ENCODE results near the gene WDR4. TPM values are rescaled to one million over a fixed set of nuclear protein-coding genes. Genes with fewer than 3 reads are reported as not detected.
"Not testable (repeated sequence)": the region's sequence is repeated elsewhere in the genome, so short reads cannot be mapped to it uniquely, and the experiment has no call there.

Gene WDR4
- total and polyA plus RNA-seq, 7 experiments from 2014 or later: 10.4 to 39.1 (median 29.2) TPM

DNA sequence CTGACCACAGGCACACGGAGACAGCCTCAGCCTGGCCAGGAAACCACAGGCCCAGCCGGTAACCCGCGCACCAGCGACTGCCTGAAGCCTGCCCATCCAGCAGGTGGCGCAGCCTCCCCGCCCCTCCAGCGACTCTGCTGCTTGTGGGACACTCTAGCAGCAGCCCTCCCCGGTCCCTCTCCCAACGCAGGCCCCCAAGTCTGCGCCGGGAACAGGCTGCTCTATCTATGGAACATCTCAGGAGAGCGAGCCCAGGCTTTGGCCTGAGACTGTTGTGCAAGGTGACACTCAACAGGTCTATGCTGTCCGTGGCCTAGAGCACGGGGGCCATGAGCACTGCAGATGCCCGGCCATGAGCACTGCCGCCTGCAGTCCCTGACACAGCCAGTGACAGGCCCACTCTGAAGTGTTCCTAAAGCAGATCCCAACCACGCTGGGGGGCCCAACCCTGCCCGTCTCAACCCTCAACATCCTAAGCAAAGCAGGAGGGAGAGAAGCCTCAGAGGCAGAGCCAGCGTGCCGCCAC is 28.4 kb downstream of the WDR4 start:
- H3K27ac Mint-ChIP-seq: peak overlapping the region in 1 of 9 donors; percentile 4
- peaks cover 0 to 2% (median 0%) of the 10 kb centered on the region in 11 donors for H3K9me3 Mint-ChIP-seq
- peak; percentile 58 for ATAC-seq
- peak in 1 of 9 donors; percentile 39 for DNase-seq
- ChIA-PET CTCF (no interaction called here), POLR2A (no interaction called here)
- H3K36me3 Mint-ChIP-seq: peaks cover 9 to 48% (median 21%) of the 10 kb centered on the region in 5 donors
- no peak overlapping the region for H3K27ac ChIP-seq (ENCODE audit: low read depth, low read length)
- H3K4me1 ChIP-seq (ENCODE audit: control insufficient read depth in 2 of 2, insufficient read depth in 2 of 2, low read length in 2 of 2): no peaks in the 10 kb centered on the region
- no peaks in the 10 kb centered on the region for H3K27me3 ChIP-seq (ENCODE audit: control insufficient read depth in 2 of 2, insufficient read depth in 2 of 2, low read length in 2 of 2)
- H3K36me3 ChIP-seq (ENCODE audit: control insufficient read depth in 2 of 3, insufficient read depth in 3 of 3, low read length in 3 of 3): peaks cover 0 to 87% (median 23%) of the 10 kb centered on the region in 3 experiments
- H3K4me3 Mint-ChIP-seq: no peak overlapping the region
- intact Hi-C loops (cut with micrococcal nuclease): no loop called here
- peaks cover 0 to 8% (median 4%) of the 10 kb centered on the region in 7 donors for H3K4me1 Mint-ChIP-seq
- H3K27me3 Mint-ChIP-seq: no peaks in the 10 kb centered on the region
- no peak overlapping the region for H3K4me3 ChIP-seq (ENCODE audit: low read length)
- H3K9me3 ChIP-seq (ENCODE audit: control insufficient read depth in 2 of 3, low read length in 3 of 3): no peaks in the 10 kb centered on the region

DNA sequence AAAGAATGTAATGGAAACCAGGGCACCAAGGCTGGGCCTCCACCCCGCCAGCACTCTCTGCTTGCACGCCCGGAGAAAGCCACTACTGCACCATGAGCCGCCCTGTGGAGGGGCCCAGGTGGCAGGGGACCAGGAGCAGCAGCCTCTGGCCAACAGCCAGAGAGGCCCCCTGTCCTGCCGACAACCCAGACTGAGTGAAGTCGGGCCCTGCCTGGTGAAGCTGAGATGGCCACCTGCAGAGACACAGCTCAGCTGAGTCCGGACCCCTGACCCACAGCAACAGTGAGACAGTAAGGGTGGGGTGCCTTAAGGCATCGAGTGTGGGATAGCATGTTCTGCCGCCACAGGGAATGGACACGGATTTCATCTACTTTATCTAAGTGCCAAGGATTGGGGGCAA is 28.9 kb downstream of the WDR4 start:
- peaks cover 9 to 45% (median 22%) of the 10 kb centered on the region in 5 donors for H3K36me3 Mint-ChIP-seq
- H3K27ac ChIP-seq (ENCODE audit: low read depth, low read length): no peak overlapping the region
- H3K36me3 ChIP-seq (ENCODE audit: control insufficient read depth in 2 of 3, insufficient read depth in 3 of 3, low read length in 3 of 3): peaks cover 0 to 87% (median 19%) of the 10 kb centered on the region in 3 experiments
- peaks cover 0 to 8% (median 4%) of the 10 kb centered on the region in 7 donors for H3K4me1 Mint-ChIP-seq
- ATAC-seq (no peak), DNase-seq (no peak)
- H3K9me3 Mint-ChIP-seq: peaks cover 0 to 2% (median 0%) of the 10 kb centered on the region in 11 donors
- H3K27me3 Mint-ChIP-seq: no peaks in the 10 kb centered on the region
- intact Hi-C loops (cut with micrococcal nuclease): no loop called here
- ChIA-PET CTCF (no interaction called here), POLR2A (no interaction called here)
- H3K4me3 Mint-ChIP-seq: no peak overlapping the region
- no peaks in the 10 kb centered on the region for H3K4me1 ChIP-seq (ENCODE audit: control insufficient read depth in 2 of 2, insufficient read depth in 2 of 2, low read length in 2 of 2)
- no peaks in the 10 kb centered on the region for H3K27me3 ChIP-seq (ENCODE audit: control insufficient read depth in 2 of 2, insufficient read depth in 2 of 2, low read length in 2 of 2)
- peak overlapping the region in 1 of 9 donors; percentile 4 for H3K27ac Mint-ChIP-seq
- no peak overlapping the region for H3K4me3 ChIP-seq (ENCODE audit: low read length)
- H3K9me3 ChIP-seq (ENCODE audit: control insufficient read depth in 2 of 3, low read length in 3 of 3): no peaks in the 10 kb centered on the region

DNA sequence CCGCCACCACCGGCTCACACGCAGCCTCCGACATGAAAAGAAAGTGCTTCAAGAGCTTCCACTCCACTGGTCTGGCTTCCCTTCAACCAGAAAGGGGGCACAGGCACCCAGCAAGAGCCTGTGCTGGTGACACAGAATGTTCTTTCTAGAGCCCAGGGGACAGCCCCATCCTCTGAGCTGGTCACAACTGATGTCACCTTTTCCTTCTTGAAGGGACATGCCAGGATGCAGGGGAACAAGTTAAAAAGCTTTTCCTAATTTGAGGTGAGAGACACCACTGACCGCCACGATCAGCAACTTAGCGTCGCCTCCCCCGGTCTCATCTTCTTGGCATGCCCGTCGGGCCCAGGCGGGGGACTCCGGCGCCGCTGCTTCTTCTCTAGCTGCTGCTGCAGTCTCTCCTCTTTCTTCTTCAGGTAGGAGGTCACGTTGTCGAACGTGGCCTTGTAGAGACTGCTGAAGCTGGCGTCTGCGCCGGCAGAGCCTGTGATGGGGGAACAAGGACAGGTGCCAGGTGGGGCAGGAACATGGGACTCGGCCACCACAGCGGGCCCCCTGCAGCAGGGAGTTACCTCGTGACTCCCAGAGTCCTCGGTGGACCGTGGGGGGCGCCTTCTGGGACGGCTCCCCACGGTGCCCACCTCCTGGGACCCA is 29.5 kb downstream of the WDR4 start:
- H3K9me3 Mint-ChIP-seq: peaks cover 0 to 2% (median 0%) of the 10 kb centered on the region in 11 donors
- intact Hi-C loops (cut with micrococcal nuclease): no loop called here
- Histone ChIP-seq H3K9me3 (ENCODE audit: control insufficient read depth in 2 of 3, low read length in 3 of 3) (no peaks in the 10 kb centered on the region), H3K27me3 (ENCODE audit: control insufficient read depth in 2 of 2, insufficient read depth in 2 of 2, low read length in 2 of 2) (no peaks in the 10 kb centered on the region), H3K36me3 (ENCODE audit: control insufficient read depth in 2 of 3, insufficient read depth in 3 of 3, low read length in 3 of 3) (peaks cover 0 to 87% (median 13%) of the 10 kb centered on the region in 3 experiments), H3K27ac (ENCODE audit: low read depth, low read length) (no peak overlapping the region), H3K4me1 (ENCODE audit: control insufficient read depth in 2 of 2, insufficient read depth in 2 of 2, low read length in 2 of 2) (no peaks in the 10 kb centered on the region), H3K4me3 (ENCODE audit: low read length) (no peak overlapping the region)
- POLR2A ChIA-PET: no interaction called here
- ATAC-seq (no peak), DNase-seq (no peak)
- peak overlapping the region in 1 of 9 donors; percentile 36 for H3K27ac Mint-ChIP-seq
- CTCF ChIA-PET: interaction anchor here (0.5 kb wide), 1 partner anchor 325 kb away, joined by 3 read pairs; no protein-coding TSS in a partner anchor
- H3K4me1 Mint-ChIP-seq: peaks cover 0 to 8% (median 4%) of the 10 kb centered on the region in 7 donors
- no peak overlapping the region for H3K4me3 Mint-ChIP-seq
- H3K36me3 Mint-ChIP-seq: peaks cover 9 to 49% (median 21%) of the 10 kb centered on the region in 5 donors
- H3K27me3 Mint-ChIP-seq: no peaks in the 10 kb centered on the region

DNA sequence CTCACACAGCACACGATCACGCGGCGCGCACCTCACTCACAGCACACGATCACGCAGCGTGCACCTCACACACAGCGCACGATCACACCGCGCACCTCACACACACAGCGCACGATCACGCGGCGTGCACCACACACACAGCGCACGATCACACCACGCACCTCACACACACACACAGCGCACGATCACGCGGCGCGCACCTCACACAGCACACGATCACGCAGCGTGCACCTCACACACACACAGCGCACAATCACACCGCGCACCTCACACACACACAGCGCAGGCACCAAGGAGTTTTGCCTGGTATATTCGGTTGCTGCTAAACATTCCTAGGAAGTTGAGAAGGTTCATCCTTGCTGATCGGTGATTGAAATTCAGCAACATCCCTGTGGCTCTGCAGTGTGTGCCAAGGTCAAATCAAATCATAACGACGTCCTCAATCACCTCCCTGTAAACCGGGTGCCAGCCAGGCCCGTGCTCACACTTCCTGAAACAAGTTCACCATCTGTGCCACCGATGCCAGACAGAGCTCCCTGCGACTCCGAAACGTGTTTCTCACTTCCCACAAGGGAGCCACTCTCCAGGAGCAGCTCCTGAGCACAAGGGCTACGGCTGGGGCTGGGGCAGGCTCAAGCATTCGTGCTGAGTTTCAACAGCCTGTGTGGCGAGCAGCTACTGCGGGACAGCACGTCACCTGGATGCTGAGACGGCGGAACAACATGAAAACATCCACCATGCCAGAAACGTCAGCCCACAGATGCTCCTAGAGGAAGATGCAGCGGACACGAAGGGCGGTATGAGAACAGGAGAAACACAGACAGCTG is 30.2 kb downstream of the WDR4 start:
- H3K27me3 Mint-ChIP-seq: no peaks in the 10 kb centered on the region
- no peak overlapping the region for H3K4me3 ChIP-seq (ENCODE audit: low read length)
- POLR2A ChIA-PET: no interaction called here
- peaks cover 0 to 8% (median 3%) of the 10 kb centered on the region in 7 donors for H3K4me1 Mint-ChIP-seq
- H3K27ac ChIP-seq (ENCODE audit: low read depth, low read length): no peak overlapping the region
- CTCF ChIA-PET: no interaction called here
- DNase-seq: no peak
- no peak overlapping the region for H3K4me3 Mint-ChIP-seq
- no peaks in the 10 kb centered on the region for H3K9me3 ChIP-seq (ENCODE audit: control insufficient read depth in 2 of 3, low read length in 3 of 3)
- no peaks in the 10 kb centered on the region for H3K27me3 ChIP-seq (ENCODE audit: control insufficient read depth in 2 of 2, insufficient read depth in 2 of 2, low read length in 2 of 2)
- H3K27ac Mint-ChIP-seq: peak overlapping the region in 4 of 9 donors; percentile 36 to 80 (median 47)
- peaks cover 10 to 48% (median 19%) of the 10 kb centered on the region in 5 donors for H3K36me3 Mint-ChIP-seq
- peaks cover 0 to 87% (median 13%) of the 10 kb centered on the region in 3 experiments for H3K36me3 ChIP-seq (ENCODE audit: control insufficient read depth in 2 of 3, insufficient read depth in 3 of 3, low read length in 3 of 3)
- intact Hi-C loops (cut with micrococcal nuclease): no loop called here
- no peak for ATAC-seq
- H3K9me3 Mint-ChIP-seq: peaks cover 0 to 2% (median 0%) of the 10 kb centered on the region in 11 donors
- no peaks in the 10 kb centered on the region for H3K4me1 ChIP-seq (ENCODE audit: control insufficient read depth in 2 of 2, insufficient read depth in 2 of 2, low read length in 2 of 2)

DNA sequence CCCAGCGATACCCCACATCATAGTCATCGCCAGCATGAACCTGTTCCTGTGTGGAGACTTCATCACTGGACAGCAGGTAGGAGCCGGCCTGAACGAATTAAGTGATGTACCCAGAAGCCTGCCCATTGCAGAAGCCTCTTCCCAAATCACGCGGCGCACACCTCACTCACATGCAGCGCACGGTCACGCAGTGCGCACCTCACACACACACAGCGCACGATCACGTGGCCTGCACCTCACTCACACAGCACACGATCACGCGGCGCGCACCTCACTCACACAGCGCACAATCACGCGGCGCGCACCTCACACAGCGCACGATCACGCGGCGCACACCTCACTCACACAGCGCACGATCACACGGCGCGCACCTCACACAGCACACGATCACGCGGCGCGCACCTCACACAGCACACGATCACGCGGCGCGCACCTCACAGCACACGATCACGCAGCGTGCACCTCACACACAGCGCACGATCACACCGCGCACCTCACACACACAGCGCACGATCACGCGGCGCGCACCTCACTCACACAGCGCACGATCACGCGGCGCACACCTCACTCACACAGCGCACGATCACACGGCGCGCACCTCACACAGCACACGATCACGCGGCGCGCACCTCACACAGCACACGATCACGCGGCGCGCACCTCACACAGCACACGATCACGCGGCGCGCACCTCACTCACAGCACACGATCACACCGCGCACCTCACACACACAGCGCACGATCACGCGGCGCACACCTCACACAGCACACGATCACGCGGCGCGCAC is 31.0 kb downstream of the WDR4 start:
- ATAC-seq; H3K4me1 ChIP-seq (ENCODE audit: control insufficient read depth in 2 of 2, insufficient read depth in 2 of 2, low read length in 2 of 2); H3K27me3 ChIP-seq (ENCODE audit: control insufficient read depth in 2 of 2, insufficient read depth in 2 of 2, low read length in 2 of 2); H3K9me3 ChIP-seq (ENCODE audit: control insufficient read depth in 2 of 3, low read length in 3 of 3); DNase-seq; H3K27ac Mint-ChIP-seq; H3K4me3 ChIP-seq (ENCODE audit: low read length); H3K4me3 Mint-ChIP-seq; CTCF ChIA-PET; H3K9me3 Mint-ChIP-seq; H3K4me1 Mint-ChIP-seq; POLR2A ChIA-PET; H3K27ac ChIP-seq (ENCODE audit: low read depth, low read length); H3K27me3 Mint-ChIP-seq; intact Hi-C loops (cut with micrococcal nuclease): not testable (repeated sequence)
- H3K36me3 Mint-ChIP-seq: peaks cover 13 to 51% (median 22%) of the 10 kb centered on the region in 5 donors
- H3K36me3 ChIP-seq (ENCODE audit: control insufficient read depth in 2 of 3, insufficient read depth in 3 of 3, low read length in 3 of 3): peaks cover 0 to 83% (median 9%) of the 10 kb centered on the region in 3 experiments

DNA sequence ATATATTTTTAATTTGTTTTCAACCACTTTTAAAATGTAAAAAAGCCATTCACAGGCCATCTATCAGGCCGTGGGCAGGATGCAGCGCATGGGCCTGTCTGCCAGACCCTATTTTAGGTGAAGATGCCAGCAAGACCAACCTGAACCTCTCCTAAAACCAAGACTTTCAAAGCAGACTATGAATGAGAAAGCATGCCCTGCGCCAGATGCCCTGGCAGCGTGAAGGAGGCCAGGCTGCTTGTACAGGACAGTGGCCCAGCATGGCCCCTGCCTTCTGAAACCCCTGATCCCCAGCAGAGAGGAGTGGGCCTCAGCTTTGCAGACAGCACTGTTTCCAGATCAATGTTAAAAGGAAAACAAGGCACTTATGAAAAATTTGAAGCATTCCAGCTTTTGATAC is 31.6 kb downstream of the WDR4 start:
- H3K36me3 ChIP-seq (ENCODE audit: control insufficient read depth in 2 of 3, insufficient read depth in 3 of 3, low read length in 3 of 3): peaks cover 0 to 81% (median 13%) of the 10 kb centered on the region in 3 experiments

More for the DNA sequence above, 31.6 kb downstream of the WDR4 start:
- Mint-ChIP-seq H3K9me3 (peaks cover 0 to 2% (median 0%) of the 10 kb centered on the region in 11 donors), H3K27ac (peak overlapping the region in 1 of 9 donors; percentile 32), H3K36me3 (peaks cover 16 to 52% (median 24%) of the 10 kb centered on the region in 5 donors), H3K4me3 (no peak overlapping the region), H3K27me3 (no peaks in the 10 kb centered on the region), H3K4me1 (peaks cover 0 to 8% (median 5%) of the 10 kb centered on the region in 7 donors)
- Histone ChIP-seq H3K27me3 (ENCODE audit: control insufficient read depth in 2 of 2, insufficient read depth in 2 of 2, low read length in 2 of 2) (no peaks in the 10 kb centered on the region), H3K9me3 (ENCODE audit: control insufficient read depth in 2 of 3, low read length in 3 of 3) (no peaks in the 10 kb centered on the region), H3K27ac (ENCODE audit: low read depth, low read length) (no peak overlapping the region), H3K4me1 (ENCODE audit: control insufficient read depth in 2 of 2, insufficient read depth in 2 of 2, low read length in 2 of 2) (no peaks in the 10 kb centered on the region), H3K4me3 (ENCODE audit: low read length) (no peak overlapping the region)
- POLR2A ChIA-PET: no interaction called here
- intact Hi-C loops (cut with micrococcal nuclease): no loop called here
- CTCF ChIA-PET: no interaction called here
- ATAC-seq (no peak), DNase-seq (no peak)
